GM12878 (cell line): ENCODE results near the gene MTF1. TPM values are rescaled to one million over a fixed set of nuclear protein-coding genes. Genes with fewer than 3 reads are reported as not detected.

Experiments
- ATAC-seq: fragments of 200-7000 bp; cut with Tn5 transposase; 3 replicates; pipeline ENCODE4 v1.9.1; 2020; ENCODE audit warnings: mild to moderate bottlenecking, moderate library complexity
- BruUV-seq: library from RNA; stranded (reverse); fragments of 400-500 nt; replicated peaks from 2 replicates; lab custom pipeline; 2021; lab: Mats Ljungman, UMichigan
- CTCF ChIA-PET: fragments of 300-600 bp; sonication (Branson Sonifier 250); formaldehyde crosslinking; extraction: SDS; loops from one replicate; lab custom pipeline; 2021; ENCODE audit warnings: inconsistent platforms; lab: Yijun Ruan, JAX
- POLR2A ChIA-PET: fragments of 350-600 bp; formaldehyde crosslinking; extraction: SDS; loops from one replicate; lab custom pipeline; 2021; ENCODE audit warnings: inconsistent platforms; lab: Charles Lee
- RAD21 ChIA-PET: fragments of 300-600 bp; sonication (Branson Sonifier 250); formaldehyde crosslinking; loops from one replicate; lab custom pipeline; 2023; ENCODE audit warnings: antibody characterized with exemption; ENCODE audit not compliant: unreplicated experiment; lab: Charles Lee
- SMC1A ChIA-PET: fragments of 300-600 bp; sonication (Branson Sonifier 250); formaldehyde crosslinking; loops from one replicate; lab custom pipeline; 2023; ENCODE audit not compliant: unreplicated experiment, uncharacterized antibody; lab: Charles Lee
- DNase-seq: peaks from one replicate; pipeline ENCODE4 v3.0.0-alpha.2; 2011; ENCODE audit warnings: low read depth, low spot score
- FAIRE-seq: peaks from 3 replicates; lab custom pipeline; 2011; peaks lifted over from hg19 to GRCh38; lab: Jason Lieb, UNC
- H2AFZ ChIP-seq: 2 replicates; pipeline ENCODE4 v1.6.0; 2011; ENCODE audit warnings: low read depth, low read length, control low read depth; ENCODE audit not compliant: control insufficient read depth
- H3K27ac ChIP-seq: 2 replicates; pipeline ENCODE4 v1.5.1; 2011; ENCODE audit warnings: control low read depth; ENCODE audit not compliant: control insufficient read depth, insufficient read depth
- H3K27me3 ChIP-seq, 2 experiments: replicated peaks in 1 of 2; 2 replicates each; pipeline versions ENCODE4 v1.6.0 to v1.6.1; 2011; ENCODE audit warnings: low read length in 1 of 2; ENCODE audit not compliant: control insufficient read depth in 2 of 2, insufficient read depth in 2 of 2
- H3K36me3 ChIP-seq, 2 experiments: 2 replicates each; pipeline ENCODE4 v1.5.1; 2011; ENCODE audit warnings: low read length in 1 of 2; ENCODE audit not compliant: control insufficient read depth in 2 of 2, insufficient read depth in 2 of 2
- H3K4me1 ChIP-seq: 2 replicates; pipeline ENCODE4 v1.6.1; 2011; ENCODE audit warnings: mild to moderate bottlenecking, low read length, moderate library complexity, mixed read lengths; ENCODE audit not compliant: control insufficient read depth, insufficient read depth
- H3K4me2 ChIP-seq: 2 replicates; pipeline ENCODE4 v1.6.0; 2011; ENCODE audit warnings: control low read depth; ENCODE audit not compliant: control insufficient read depth, insufficient read depth
- H3K4me3 ChIP-seq: fragments of 200-600 bp; sonication (generic); 2 replicates; pipeline ENCODE4 v1.5.1; 2016
- H3K79me2 ChIP-seq: 2 replicates; pipeline ENCODE4 v1.6.0; 2011; ENCODE audit warnings: low read length; ENCODE audit not compliant: control insufficient read depth, insufficient read depth
- H3K9ac ChIP-seq: 2 replicates; pipeline ENCODE4 v1.8.0; 2011; ENCODE audit warnings: low read length, control low read depth, mixed read lengths; ENCODE audit not compliant: control insufficient read depth, insufficient read depth
- H3K9me3 ChIP-seq: replicated peaks from 3 replicates; pipeline ENCODE4 v1.5.1; 2011; ENCODE audit warnings: mild to moderate bottlenecking, low read length; ENCODE audit not compliant: control insufficient read depth, insufficient read depth
- H4K20me1 ChIP-seq: 2 replicates; pipeline ENCODE4 v1.6.0; 2011; ENCODE audit not compliant: control insufficient read depth, insufficient read depth
- LARP7 ChIP-seq: fragments of 450-650 bp; IDR thresholded peaks from 2 replicates; pipeline ENCODE4 v1.6.1; 2017; ENCODE audit warnings: mild to moderate bottlenecking
- MTA3 ChIP-seq: IDR thresholded peaks from 2 replicates; pipeline ENCODE4 v1.6.1; 2012; ENCODE audit warnings: low read length, inconsistent platforms, borderline replicate concordance
- NFYA ChIP-seq: IDR thresholded peaks from 2 replicates; pipeline ENCODE4 v1.6.1; 2011; ENCODE audit warnings: low read depth, mild to moderate bottlenecking, low read length, improper control_type of control experiment, borderline replicate concordance
- NR2F1 ChIP-seq: fragments of 450-650 bp; conservative IDR thresholded peaks from 2 replicates; pipeline ENCODE4 v1.6.1; 2017; ENCODE audit warnings: mild to moderate bottlenecking
- PAX5 ChIP-seq: IDR thresholded peaks from 2 replicates; pipeline ENCODE4 v1.6.1; 2011; ENCODE audit warnings: low read depth, low read length, borderline replicate concordance
- TBL1XR1 ChIP-seq: IDR thresholded peaks from 2 replicates; pipeline ENCODE4 v1.6.1; 2012; ENCODE audit warnings: low read depth, low read length, improper control_type of control experiment
- ZNF274 ChIP-seq: IDR thresholded peaks from one replicate; pipeline ENCODE4 v1.8.0; 2011; ENCODE audit not compliant: insufficient read length, insufficient read depth
- WGBS: methylation state at CpG from one replicate; pipeline ENCODE4 v1.1.6; 2016; ENCODE audit warnings: low lambda C conversion rate; ENCODE audit not compliant: insufficient replicate concordance, insufficient coverage; ENCODE audit errors: missing lambda C conversion rate; 5-methylcytosine and 5-hydroxymethylcytosine counted together
- in situ Hi-C: fragments of 300-500 bp; cut with MboI; formaldehyde crosslinking; loops from 9 replicates; pipeline ENCODE4 v1.14.3; 2018; ENCODE audit warnings: mixed read lengths
- intact Hi-C: fragments of 100-400 bp; cut with micrococcal nuclease; formaldehyde crosslinking; loops from one replicate; pipeline ENCODE4 v1.14.2; 2022; ENCODE audit not compliant: unreplicated experiment
- polyA plus RNA-seq, 11 experiments: library from polyadenylated mRNA; depleted of rRNA in 4 of 11; unstranded in 6 of 11; stranded (reverse) in 5 of 11; fragments of >200 nt; fragmentation: Nextera tagmentation in 4 of 11; fragmentation: Illumina TruSeq in 1 of 11; extraction: Ambion mirVana in 4 of 11; extraction: Trizol in 1 of 11; gene quantifications; 1 replicate in 1 of 11; 2 replicates in 10 of 11; pipeline versions ENCODE4 v1.2.1 to v1.2.3, GENCODE V29; 2011 to 2016; ENCODE audit warnings: inconsistent platforms in 2 of 11, missing spikeins in 2 of 11, low read depth in 1 of 11
- total RNA-seq, 4 experiments: library from RNA; depleted of rRNA in 3 of 4; stranded (reverse); fragments of >200 nt in 3 of 4; fragmentation: Illumina TruSeq in 1 of 4; extraction: Trizol in 1 of 4; gene quantifications; 2 replicates each; pipeline versions ENCODE4 v1.2.1 to v1.2.3, GENCODE V29; 2013 to 2021
- TF ChIP-seq, protein P1 (sequence below): fragments of 450-650 bp; formaldehyde crosslinking; IDR thresholded peaks from 2 replicates; pipeline ENCODE4 v1.4.0; 2022; ENCODE audit warnings: mild to moderate bottlenecking, moderate library complexity
- TF ChIP-seq, protein P2 (sequence below): fragments of 450-650 bp; IDR thresholded peaks from 2 replicates; pipeline ENCODE4 v1.6.1; 2017; ENCODE audit warnings: antibody characterized with exemption, mild to moderate bottlenecking, moderate library complexity

Gene MTF1
- total and polyA plus RNA-seq, 10 of the 15 experiments (the other 5 are each of a cell fraction or from before 2014, with no cell fraction given) = 2.2 to 20.4 (median 6.7) TPM

DNA sequence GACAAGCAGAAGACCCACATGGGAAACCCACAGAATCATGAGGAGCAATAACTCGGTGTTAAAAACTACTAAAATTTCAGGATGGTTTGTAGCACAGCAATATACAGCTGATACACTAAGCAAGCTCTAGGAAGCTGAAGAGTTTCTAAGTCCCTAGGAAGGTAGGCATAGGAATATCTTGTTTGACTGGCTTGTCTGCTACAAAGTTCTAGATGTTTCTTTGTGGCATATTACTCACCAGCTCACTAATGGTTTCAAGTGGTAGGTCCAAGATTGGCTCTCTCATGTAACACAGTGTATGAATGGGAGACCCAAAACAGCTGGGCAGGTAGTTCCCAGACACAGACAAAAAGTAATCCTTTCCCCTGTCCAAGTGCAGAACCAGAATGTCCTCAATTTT, 13.3 kb upstream of the MTF1 start:
- in situ Hi-C loops (no loop called here), intact Hi-C loops (no loop called here)
- DNase-seq = no peak
- no peak for FAIRE-seq
- Histone ChIP-seq H2AFZ (no peak overlapping the region), H3K4me1 (no peaks in the 10 kb centered on the region), H3K4me3 (no peak overlapping the region), H3K27me3 (no peaks in the 10 kb centered on the region), H3K27ac (no peak overlapping the region), H3K4me2 (no peak overlapping the region), H4K20me1 (no peaks in the 10 kb centered on the region), H3K36me3 (peaks cover 6 to 21% of the 10 kb centered on the region in 2 experiments), H3K79me2 (no peaks in the 10 kb centered on the region), H3K9ac (no peak overlapping the region), H3K9me3 (no peaks in the 10 kb centered on the region)
- WGBS = 100% methylated on average over 1 of the region's 1 CpG
- SMC1A ChIA-PET = interaction anchor here (0.7 to 1.4 kb wide), 5 partner anchors 9 to 128 kb away, joined by 3 read pairs; no protein-coding TSS in a partner anchor
- RAD21 ChIA-PET = no interaction called here
- POLR2A ChIA-PET = interaction anchor here (0.7 to 1.3 kb wide), 3 partner anchors 13 to 358 kb away, joined by 4 to 5 read pairs (median 5); partner anchors contain the start of gene MTF1
- no peak for ATAC-seq
- CTCF ChIA-PET = interaction anchor here (0.9 kb wide), 1 partner anchor 13 kb away, joined by 4 read pairs; the partner anchor contains the start of gene MTF1
- TF ChIP-seq PAX5 = no peak
- TF ChIP-seq, protein P1, sequence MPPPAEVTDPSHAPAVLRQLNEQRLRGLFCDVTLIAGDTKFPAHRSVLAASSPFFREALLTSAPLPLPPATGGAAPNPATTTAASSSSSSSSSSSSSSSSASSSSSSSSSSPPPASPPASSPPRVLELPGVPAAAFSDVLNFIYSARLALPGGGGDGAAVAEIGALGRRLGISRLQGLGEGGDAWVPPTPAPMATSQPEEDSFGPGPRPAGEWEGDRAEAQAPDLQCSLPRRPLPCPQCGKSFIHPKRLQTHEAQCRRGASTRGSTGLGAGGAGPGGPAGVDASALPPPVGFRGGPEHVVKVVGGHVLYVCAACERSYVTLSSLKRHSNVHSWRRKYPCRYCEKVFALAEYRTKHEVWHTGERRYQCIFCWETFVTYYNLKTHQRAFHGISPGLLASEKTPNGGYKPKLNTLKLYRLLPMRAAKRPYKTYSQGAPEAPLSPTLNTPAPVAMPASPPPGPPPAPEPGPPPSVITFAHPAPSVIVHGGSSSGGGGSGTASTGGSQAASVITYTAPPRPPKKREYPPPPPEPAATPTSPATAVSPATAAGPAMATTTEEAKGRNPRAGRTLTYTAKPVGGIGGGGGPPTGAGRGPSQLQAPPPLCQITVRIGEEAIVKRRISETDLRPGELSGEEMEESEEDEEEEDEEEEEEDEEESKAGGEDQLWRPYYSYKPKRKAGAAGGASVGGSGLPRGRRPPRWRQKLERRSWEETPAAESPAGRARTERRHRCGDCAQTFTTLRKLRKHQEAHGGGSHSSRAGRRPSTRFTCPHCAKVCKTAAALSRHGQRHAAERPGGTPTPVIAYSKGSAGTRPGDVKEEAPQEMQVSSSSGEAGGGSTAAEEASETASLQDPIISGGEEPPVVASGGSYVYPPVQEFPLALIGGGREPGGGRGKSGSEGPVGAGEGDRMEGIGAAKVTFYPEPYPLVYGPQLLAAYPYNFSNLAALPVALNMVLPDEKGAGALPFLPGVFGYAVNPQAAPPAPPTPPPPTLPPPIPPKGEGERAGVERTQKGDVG (CRISPR knock-in tag) = no peak
- TF ChIP-seq LARP7 = no peak
- no peak for TF ChIP-seq TBL1XR1
- no peak for TF ChIP-seq ZNF274
- no peak for TF ChIP-seq NFYA
- TF ChIP-seq NR2F1 = no peak
- TF ChIP-seq, protein P2, sequence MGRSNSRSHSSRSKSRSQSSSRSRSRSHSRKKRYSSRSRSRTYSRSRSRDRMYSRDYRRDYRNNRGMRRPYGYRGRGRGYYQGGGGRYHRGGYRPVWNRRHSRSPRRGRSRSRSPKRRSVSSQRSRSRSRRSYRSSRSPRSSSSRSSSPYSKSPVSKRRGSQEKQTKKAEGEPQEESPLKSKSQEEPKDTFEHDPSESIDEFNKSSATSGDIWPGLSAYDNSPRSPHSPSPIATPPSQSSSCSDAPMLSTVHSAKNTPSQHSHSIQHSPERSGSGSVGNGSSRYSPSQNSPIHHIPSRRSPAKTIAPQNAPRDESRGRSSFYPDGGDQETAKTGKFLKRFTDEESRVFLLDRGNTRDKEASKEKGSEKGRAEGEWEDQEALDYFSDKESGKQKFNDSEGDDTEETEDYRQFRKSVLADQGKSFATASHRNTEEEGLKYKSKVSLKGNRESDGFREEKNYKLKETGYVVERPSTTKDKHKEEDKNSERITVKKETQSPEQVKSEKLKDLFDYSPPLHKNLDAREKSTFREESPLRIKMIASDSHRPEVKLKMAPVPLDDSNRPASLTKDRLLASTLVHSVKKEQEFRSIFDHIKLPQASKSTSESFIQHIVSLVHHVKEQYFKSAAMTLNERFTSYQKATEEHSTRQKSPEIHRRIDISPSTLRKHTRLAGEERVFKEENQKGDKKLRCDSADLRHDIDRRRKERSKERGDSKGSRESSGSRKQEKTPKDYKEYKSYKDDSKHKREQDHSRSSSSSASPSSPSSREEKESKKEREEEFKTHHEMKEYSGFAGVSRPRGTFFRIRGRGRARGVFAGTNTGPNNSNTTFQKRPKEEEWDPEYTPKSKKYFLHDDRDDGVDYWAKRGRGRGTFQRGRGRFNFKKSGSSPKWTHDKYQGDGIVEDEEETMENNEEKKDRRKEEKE = no peak
- no peak for TF ChIP-seq MTA3
- TSS peak; percentile 31 for BruUV-seq
